ENCODE measurements around the gene ANP32D. TPM values are rescaled to one million over a fixed set of nuclear protein-coding genes. Genes with fewer than 3 reads are reported as not detected.
"Not testable (repeated sequence)": the region's sequence is repeated elsewhere in the genome, so short reads cannot be mapped to it uniquely, and the experiment has no call there.

The ANP32D gene
- total and polyA plus RNA-seq, 4 experiments from 2014 or later, result not detected

GRCh38 chr12:48446161-48446776, 26.1 kb upstream of the ANP32D start:
- CTCF ChIA-PET (ENCODE audit: partially characterized antibody), result no interaction called here
- Mint-ChIP-seq H3K9me3 (peaks cover 0 to 18% (median 8%) of the 10 kb centered on the region in 8 donors), H3K36me3 (peaks cover 4 to 6% of the 10 kb centered on the region in 2 donors), H3K27ac (no peak overlapping the region), H3K4me1 (peaks cover 0 to 13% (median under 1%) of the 10 kb centered on the region in 4 donors), H3K4me3 (no peak overlapping the region), H3K27me3 (peaks cover 8 to 12% of the 10 kb centered on the region in 2 donors)
- intact Hi-C loops (cut with micrococcal nuclease), result no loop called here
- Histone ChIP-seq H3K9me3 (ENCODE audit: control insufficient read depth in 1 of 2, low read length in 2 of 2) (no peaks in the 10 kb centered on the region), H3K27me3 (ENCODE audit: insufficient read depth, low read length) (no peaks in the 10 kb centered on the region), H3K4me1 (ENCODE audit: insufficient read depth, low read length) (no peaks in the 10 kb centered on the region), H3K27ac (ENCODE audit: low read depth, low read length) (no peak overlapping the region), H3K4me3 (ENCODE audit: low read length in 2 of 2) (no peak overlapping the region), H3K36me3 (ENCODE audit: insufficient read depth, low read length) (no peaks in the 10 kb centered on the region)
- POLR2A ChIA-PET (ENCODE audit: partially characterized antibody), result no interaction called here
- DNase-seq, result no peak

GRCh38 chr12:48447755-48448154, 24.6 kb upstream of the ANP32D start:
- Histone ChIP-seq H3K4me3 (ENCODE audit: low read length in 2 of 2) (no peak overlapping the region), H3K27ac (ENCODE audit: low read depth, low read length) (no peak overlapping the region), H3K4me1 (ENCODE audit: insufficient read depth, low read length) (no peaks in the 10 kb centered on the region), H3K9me3 (ENCODE audit: control insufficient read depth in 1 of 2, low read length in 2 of 2) (no peaks in the 10 kb centered on the region), H3K27me3 (ENCODE audit: insufficient read depth, low read length) (no peaks in the 10 kb centered on the region), H3K36me3 (ENCODE audit: insufficient read depth, low read length) (no peaks in the 10 kb centered on the region)
- intact Hi-C loops (cut with micrococcal nuclease), result no loop called here
- POLR2A ChIA-PET (ENCODE audit: partially characterized antibody), result no interaction called here
- Mint-ChIP-seq H3K9me3 (peaks cover 0 to 18% (median 8%) of the 10 kb centered on the region in 8 donors), H3K4me3 (no peak overlapping the region), H3K36me3 (peaks cover 4 to 6% of the 10 kb centered on the region in 2 donors), H3K4me1 (peaks cover 0 to 9% (median under 1%) of the 10 kb centered on the region in 4 donors), H3K27me3 (peaks cover 9 to 10% of the 10 kb centered on the region in 2 donors), H3K27ac (no peak overlapping the region)
- CTCF ChIA-PET (ENCODE audit: partially characterized antibody), result no interaction called here
- DNase-seq, result no peak

DNA sequence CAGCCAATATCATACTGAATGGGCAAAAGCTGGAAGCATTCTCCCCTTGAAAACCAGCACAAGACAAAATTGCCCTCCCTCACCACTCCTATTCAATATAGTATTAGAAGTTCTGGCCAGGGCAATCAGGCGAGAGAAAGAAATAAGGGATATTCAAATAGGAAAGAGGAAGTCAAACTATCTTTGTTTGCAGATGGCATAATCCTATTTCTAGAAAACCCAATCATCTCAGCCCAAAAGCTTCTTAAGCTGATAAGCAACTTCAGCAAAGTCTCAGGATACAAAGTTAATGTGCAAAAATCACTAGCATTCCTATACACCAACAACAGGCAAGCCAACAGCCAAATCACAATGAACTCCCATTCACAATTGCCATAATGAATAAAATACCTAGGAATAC, 21.0 kb upstream of the ANP32D start:
- H3K4me3 ChIP-seq (ENCODE audit: low read length in 2 of 2), result no peak overlapping the region
- POLR2A ChIA-PET (ENCODE audit: partially characterized antibody), result no interaction called here
- peaks cover 4 to 8% of the 10 kb centered on the region in 2 donors for H3K27me3 Mint-ChIP-seq
- H3K27me3 ChIP-seq (ENCODE audit: insufficient read depth, low read length), result no peaks in the 10 kb centered on the region
- no peaks in the 10 kb centered on the region for H3K36me3 ChIP-seq (ENCODE audit: insufficient read depth, low read length)
- no peaks in the 10 kb centered on the region for H3K4me1 Mint-ChIP-seq
- no peaks in the 10 kb centered on the region for H3K9me3 ChIP-seq (ENCODE audit: control insufficient read depth in 1 of 2, low read length in 2 of 2)
- DNase-seq, result no peak
- H3K27ac ChIP-seq (ENCODE audit: low read depth, low read length), result no peak overlapping the region
- no peaks in the 10 kb centered on the region for H3K4me1 ChIP-seq (ENCODE audit: insufficient read depth, low read length)
- no peak overlapping the region for H3K4me3 Mint-ChIP-seq
- peaks cover 0 to 18% (median 8%) of the 10 kb centered on the region in 8 donors for H3K9me3 Mint-ChIP-seq
- no peak overlapping the region for H3K27ac Mint-ChIP-seq
- intact Hi-C loops (cut with micrococcal nuclease), result no loop called here
- H3K36me3 Mint-ChIP-seq, result peaks cover 4 to 6% of the 10 kb centered on the region in 2 donors
- CTCF ChIA-PET (ENCODE audit: partially characterized antibody), result no interaction called here

DNA sequence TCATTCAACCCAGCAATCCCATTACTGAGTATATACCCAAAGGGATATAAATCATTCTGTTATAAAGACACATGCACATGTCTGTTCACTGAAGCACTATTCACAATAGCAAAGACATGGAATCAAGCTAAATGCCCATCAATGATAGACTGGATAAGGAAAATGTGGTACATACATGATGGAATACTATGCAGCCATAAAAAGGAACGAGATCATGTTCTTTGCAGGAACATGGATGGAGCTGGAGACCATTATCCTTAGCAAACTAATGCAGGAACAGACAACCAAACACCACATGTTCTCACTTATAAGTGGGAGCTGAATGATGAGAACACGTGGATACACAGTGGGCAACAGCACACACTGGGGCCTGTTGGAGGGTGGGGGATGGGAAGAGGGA, 19.4 kb upstream of the ANP32D start:
- H3K27ac Mint-ChIP-seq; H3K27me3 ChIP-seq (ENCODE audit: insufficient read depth, low read length); H3K36me3 ChIP-seq (ENCODE audit: insufficient read depth, low read length); H3K27ac ChIP-seq (ENCODE audit: low read depth, low read length); POLR2A ChIA-PET (ENCODE audit: partially characterized antibody); H3K4me1 Mint-ChIP-seq; DNase-seq; CTCF ChIA-PET (ENCODE audit: partially characterized antibody); intact Hi-C loops (cut with micrococcal nuclease); H3K4me3 Mint-ChIP-seq; H3K36me3 Mint-ChIP-seq; H3K9me3 ChIP-seq (ENCODE audit: control insufficient read depth in 1 of 2, low read length in 2 of 2); H3K4me3 ChIP-seq (ENCODE audit: low read length in 2 of 2); H3K4me1 ChIP-seq (ENCODE audit: insufficient read depth, low read length): not testable (repeated sequence)
- H3K27me3 Mint-ChIP-seq, result peaks cover 7 to 11% of the 10 kb centered on the region in 2 donors
- peaks cover 0 to 18% (median 8%) of the 10 kb centered on the region in 8 donors for H3K9me3 Mint-ChIP-seq

DNA sequence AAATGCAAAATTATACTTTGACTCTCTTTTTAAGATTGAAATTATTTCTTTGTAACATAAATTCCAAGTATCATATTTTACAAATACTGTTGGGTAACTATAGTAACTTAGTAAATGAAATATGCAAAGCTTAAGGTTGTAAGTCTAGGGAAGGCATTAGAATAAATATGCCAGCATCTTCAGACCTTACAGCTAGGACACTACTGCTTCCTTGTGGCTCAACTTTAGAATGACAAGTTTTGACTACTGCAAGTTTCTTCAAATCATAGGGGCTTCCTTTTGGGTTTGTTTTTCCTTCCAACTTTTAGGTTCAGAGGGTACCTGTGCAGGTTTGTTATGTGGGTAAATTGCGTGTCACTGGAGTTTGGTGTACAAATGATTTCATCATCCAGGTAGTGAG, 17.7 kb upstream of the ANP32D start:
- no peak overlapping the region for H3K27ac Mint-ChIP-seq
- no peak overlapping the region for H3K4me3 ChIP-seq (ENCODE audit: low read length in 2 of 2)
- no peaks in the 10 kb centered on the region for H3K9me3 ChIP-seq (ENCODE audit: control insufficient read depth in 1 of 2, low read length in 2 of 2)
- ChIA-PET CTCF (ENCODE audit: partially characterized antibody) (interaction anchor here (0.8 to 1.5 kb wide), 3 partner anchors 171 to 307 kb away, joined by 3 to 7 read pairs (median 4); no protein-coding TSS in a partner anchor), POLR2A (ENCODE audit: partially characterized antibody) (interaction anchor here (1.5 kb wide), 1 partner anchor 257 kb away, joined by 5 read pairs; no protein-coding TSS in a partner anchor)
- intact Hi-C loops (cut with micrococcal nuclease), result loop anchor here (1.0 kb wide), 2 partner anchors 203 to 271 kb away; partner anchors contain the start of gene CCDC184
- DNase-seq, result peak in 4 of 5 donors; percentile 18 to 39 (median 33)
- peaks cover 4 to 6% of the 10 kb centered on the region in 2 donors for H3K36me3 Mint-ChIP-seq
- H3K4me3 Mint-ChIP-seq, result no peak overlapping the region
- H3K9me3 Mint-ChIP-seq, result peaks cover 0 to 9% (median 6%) of the 10 kb centered on the region in 8 donors
- no peaks in the 10 kb centered on the region for H3K4me1 Mint-ChIP-seq
- peaks cover 20% of the 10 kb centered on the region in 2 donors for H3K27me3 Mint-ChIP-seq
- H3K36me3 ChIP-seq (ENCODE audit: insufficient read depth, low read length), result no peaks in the 10 kb centered on the region
- H3K4me1 ChIP-seq (ENCODE audit: insufficient read depth, low read length), result no peaks in the 10 kb centered on the region
- no peaks in the 10 kb centered on the region for H3K27me3 ChIP-seq (ENCODE audit: insufficient read depth, low read length)
- no peak overlapping the region for H3K27ac ChIP-seq (ENCODE audit: low read depth, low read length)

GRCh38 chr12:48455116-48455515, 17.2 kb upstream of the ANP32D start:
- Mint-ChIP-seq H3K9me3 (peaks cover 0 to 5% (median 2%) of the 10 kb centered on the region in 8 donors), H3K27ac (no peak overlapping the region), H3K4me3 (no peak overlapping the region), H3K27me3 (peaks cover 16 to 18% of the 10 kb centered on the region in 2 donors), H3K36me3 (peaks cover under 1 to 1% of the 10 kb centered on the region in 2 donors), H3K4me1 (no peaks in the 10 kb centered on the region)
- ChIA-PET CTCF (ENCODE audit: partially characterized antibody) (interaction anchor here (1.0 to 1.7 kb wide), 6 partner anchors 163 to 307 kb away, joined by 3 to 7 read pairs (median 3); partner anchors contain the start of gene CCDC184), POLR2A (ENCODE audit: partially characterized antibody) (interaction anchor here (1.5 kb wide), 1 partner anchor 258 kb away, joined by 5 read pairs; no protein-coding TSS in a partner anchor)
- Histone ChIP-seq H3K27me3 (ENCODE audit: insufficient read depth, low read length) (no peaks in the 10 kb centered on the region), H3K27ac (ENCODE audit: low read depth, low read length) (no peak overlapping the region), H3K4me1 (ENCODE audit: insufficient read depth, low read length) (no peaks in the 10 kb centered on the region), H3K36me3 (ENCODE audit: insufficient read depth, low read length) (no peaks in the 10 kb centered on the region), H3K4me3 (ENCODE audit: low read length in 2 of 2) (no peak overlapping the region), H3K9me3 (ENCODE audit: control insufficient read depth in 1 of 2, low read length in 2 of 2) (no peaks in the 10 kb centered on the region)
- DNase-seq, result no peak
- intact Hi-C loops (cut with micrococcal nuclease), result no loop called here

- POLR2A ChIA-PET (ENCODE audit: partially characterized antibody), result no interaction called here
Observed at GRCh38 chr12:48459259-48459658, 13.1 kb upstream of the ANP32D start.

More at GRCh38 chr12:48459259-48459658, 13.1 kb upstream of the ANP32D start:
- CTCF ChIA-PET (ENCODE audit: partially characterized antibody), result no interaction called here
- no peak overlapping the region for H3K4me3 ChIP-seq (ENCODE audit: low read length in 2 of 2)
- no peaks in the 10 kb centered on the region for H3K9me3 Mint-ChIP-seq
- H3K4me3 Mint-ChIP-seq, result no peak overlapping the region
- H3K4me1 Mint-ChIP-seq, result no peaks in the 10 kb centered on the region
- no peaks in the 10 kb centered on the region for H3K4me1 ChIP-seq (ENCODE audit: insufficient read depth, low read length)
- H3K27me3 ChIP-seq (ENCODE audit: insufficient read depth, low read length), result peaks cover 5% of the 10 kb centered on the region
- H3K36me3 Mint-ChIP-seq, result no peaks in the 10 kb centered on the region
- H3K9me3 ChIP-seq (ENCODE audit: control insufficient read depth in 1 of 2, low read length in 2 of 2), result no peaks in the 10 kb centered on the region
- H3K36me3 ChIP-seq (ENCODE audit: insufficient read depth, low read length), result no peaks in the 10 kb centered on the region
- intact Hi-C loops (cut with micrococcal nuclease), result no loop called here
- H3K27me3 Mint-ChIP-seq, result peaks cover 23 to 25% of the 10 kb centered on the region in 2 donors
- DNase-seq, result no peak
- no peak overlapping the region for H3K27ac ChIP-seq (ENCODE audit: low read depth, low read length)
- no peak overlapping the region for H3K27ac Mint-ChIP-seq

Data from CD4-positive, alpha-beta memory T cell (primary cell).